Lower lobe of right lung (tissue), 2 donors: ENCODE measurements around the gene MYB. TPM values are rescaled to one million over a fixed set of nuclear protein-coding genes. Genes with fewer than 3 reads are reported as not detected.

Experiments used
- ATAC-seq, 2 donors: fragments of 200-7000 bp; cut with Tn5 transposase; one replicate each; pipeline ENCODE4 v1.9.1; 2020 to 2022; ENCODE audit warnings: mild to moderate bottlenecking in 2 of 2, moderate library complexity in 2 of 2
- DNase-seq: peaks from one replicate; pipeline ENCODE4 v3.0.0-alpha.2; 2020
- H3K27ac ChIP-seq: fragments of 200-600 bp; one replicate; pipeline ENCODE4 v1.8.0; 2022
- H3K27me3 ChIP-seq: fragments of 200-600 bp; one replicate; pipeline ENCODE4 v1.8.0; 2022; ENCODE audit warnings: low read depth
- H3K36me3 ChIP-seq: fragments of 200-600 bp; one replicate; pipeline ENCODE4 v1.8.0; 2022; ENCODE audit warnings: mild to moderate bottlenecking
- H3K4me1 ChIP-seq: fragments of 200-600 bp; one replicate; pipeline ENCODE4 v1.8.0; 2022
- H3K4me3 ChIP-seq: fragments of 200-600 bp; one replicate; pipeline ENCODE4 v1.8.0; 2022; ENCODE audit warnings: mild to moderate bottlenecking
- H3K9me3 ChIP-seq: fragments of 200-600 bp; one replicate; pipeline ENCODE4 v1.8.0; 2022
- CTCF ChIP-seq: fragments of 200-600 bp; IDR thresholded peaks from one replicate; pipeline ENCODE4 v1.8.0; 2022; ENCODE audit warnings: antibody characterized with exemption, mild to moderate bottlenecking
- intact Hi-C: fragments of 100-400 bp; cut with DNase I; formaldehyde crosslinking; loops from one replicate; pipeline ENCODE4 v1.11.0; 2022
- total RNA-seq: library from RNA; stranded (reverse); fragmentation: NEBNext Ultra II Directional; extraction: Animal tissue kit (Norgen Biotek cat#: 25700); gene quantifications from one replicate; pipeline ENCODE4 v1.2.1, GENCODE V29; 2021
- donor health status: DM: no; HTN: yes; CAD: no; lungs with severe emphysema.

Gene MYB
- total RNA-seq, 1 donor from 2014 or later = 6.1 TPM

GRCh38 chr6:135233686-135234491 is 52.8 kb downstream of the MYB start:
- Histone ChIP-seq H3K27me3 (no peaks in the 10 kb centered on the region), H3K9me3 (no peaks in the 10 kb centered on the region), H3K27ac (no peak overlapping the region), H3K4me3 (no peak overlapping the region), H3K4me1 (no peaks in the 10 kb centered on the region), H3K36me3 (no peaks in the 10 kb centered on the region)
- intact Hi-C loops = no loop called here
- ATAC-seq (no peak), DNase-seq (no peak)
- TF ChIP-seq CTCF = no peak

- H3K4me3 ChIP-seq = no peak overlapping the region
- no peaks in the 10 kb centered on the region for H3K36me3 ChIP-seq
- no peaks in the 10 kb centered on the region for H3K27me3 ChIP-seq
- intact Hi-C loops = no loop called here
- no peaks in the 10 kb centered on the region for H3K9me3 ChIP-seq
- H3K27ac ChIP-seq = no peak overlapping the region
- ATAC-seq = no peak
- TF ChIP-seq CTCF = no peak
- DNase-seq = no peak
- no peaks in the 10 kb centered on the region for H3K4me1 ChIP-seq
These were observed 53.3 kb downstream of the MYB start for GRCh38 chr6:135234492-135234780.

GRCh38 chr6:135235716-135236115 is 54.6 kb downstream of the MYB start:
- no peaks in the 10 kb centered on the region for H3K4me1 ChIP-seq

GRCh38 chr6:135236319-135236718 is 55.2 kb downstream of the MYB start:
- no peak for DNase-seq
- no peak for ATAC-seq
- intact Hi-C loops = no loop called here
- Histone ChIP-seq H3K27me3 (no peaks in the 10 kb centered on the region), H3K9me3 (no peaks in the 10 kb centered on the region), H3K36me3 (no peaks in the 10 kb centered on the region), H3K4me3 (no peak overlapping the region), H3K27ac (no peak overlapping the region), H3K4me1 (no peaks in the 10 kb centered on the region)
- no peak for TF ChIP-seq CTCF

More at GRCh38 chr6:135235716-135236115, 54.6 kb downstream of the MYB start:
- H3K36me3 ChIP-seq = no peaks in the 10 kb centered on the region
- DNase-seq = no peak
- no peaks in the 10 kb centered on the region for H3K9me3 ChIP-seq
- ATAC-seq = no peak
- no peaks in the 10 kb centered on the region for H3K27me3 ChIP-seq
- intact Hi-C loops = no loop called here
- no peak overlapping the region for H3K4me3 ChIP-seq
- no peak overlapping the region for H3K27ac ChIP-seq
- no peak for TF ChIP-seq CTCF

- no peaks in the 10 kb centered on the region for H3K9me3 ChIP-seq
- no peaks in the 10 kb centered on the region for H3K27me3 ChIP-seq
- no peak for DNase-seq
- H3K4me3 ChIP-seq = no peak overlapping the region
- intact Hi-C loops = no loop called here
- H3K4me1 ChIP-seq = no peaks in the 10 kb centered on the region
- no peak overlapping the region for H3K27ac ChIP-seq
- H3K36me3 ChIP-seq = no peaks in the 10 kb centered on the region
- TF ChIP-seq CTCF = no peak
- ATAC-seq = no peak
These were observed 55.6 kb downstream of the MYB start for GRCh38 chr6:135236732-135237131.
